GM23248 (cell line): ENCODE results near the gene FGF1.

Source experiments
- EZH2 ChIP-seq: fragments of 200-600 bp; sonication (generic); IDR thresholded peaks from 2 replicates; pipeline ENCODE4 v1.6.1; 2018; ENCODE audit warnings: antibody characterized with exemption, mild to moderate bottlenecking; ENCODE audit not compliant: insufficient read depth, poor library complexity, severe bottlenecking
- EZH2phosphoT487 ChIP-seq: fragments of 200-600 bp; sonication (generic); IDR thresholded peaks from 2 replicates; pipeline ENCODE4 v1.6.1; 2018; ENCODE audit warnings: antibody characterized with exemption, moderate library complexity, mild to moderate bottlenecking, low read depth; ENCODE audit not compliant: insufficient read depth

DNA sequence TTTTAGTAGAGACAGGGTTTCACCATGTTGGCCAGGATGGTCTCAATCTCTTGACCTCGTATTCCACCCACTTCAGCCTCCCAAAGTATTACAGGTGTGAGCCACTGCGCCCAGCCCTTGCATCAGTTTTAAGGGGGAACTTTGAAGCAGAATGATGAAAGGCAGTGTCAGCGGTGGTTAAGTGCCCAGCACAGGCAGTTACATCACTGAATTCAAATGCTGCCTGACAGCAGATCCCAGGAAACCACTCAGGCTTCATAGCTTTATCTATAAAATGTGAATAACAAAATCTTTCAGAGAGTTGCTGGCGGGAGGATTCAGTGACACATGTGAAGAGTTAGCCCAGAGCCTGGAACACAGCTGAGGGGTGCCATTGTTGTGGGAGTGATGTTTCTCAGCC, 26.5 kb downstream of the FGF1 start:
- TF ChIP-seq EZH2phosphoT487 = no peak
- no peak for TF ChIP-seq EZH2
